Keratinocyte (primary cell): ENCODE results near the gene LRBA.

Experiments used
- CTCF ChIP-seq, 3 experiments: IDR thresholded peaks in 1 of 3; conservative IDR thresholded peaks in 1 of 3; optimal IDR thresholded peaks in 1 of 3; 2 replicates in 2 of 3; 3 replicates in 1 of 3; pipeline versions ENCODE3 to v1.5.1; 2011; ENCODE audit warnings: low read length in 3 of 3, mild to moderate bottlenecking in 3 of 3, moderate library complexity in 2 of 3, control low read depth in 1 of 3, inconsistent platforms in 1 of 3; ENCODE audit not compliant: insufficient read depth in 2 of 3; ENCODE audit errors: extremely low read depth in 1 of 3
- EZH2 ChIP-seq: IDR thresholded peaks from one replicate; pipeline ENCODE4 v1.6.1; 2012; ENCODE audit warnings: inconsistent platforms, mild to moderate bottlenecking, low read length, moderate library complexity

- no peak for TF ChIP-seq CTCF (optimal IDR thresholded peaks at IDR 0.05 in 1 of 3, IDR thresholded peaks at IDR 0.05 in 1 of 3, conservative IDR thresholded peaks at IDR 0.05 in 1 of 3; ENCODE audit: extremely low read depth in 1 of 3, insufficient read depth in 2 of 3, low read length in 3 of 3)
- no peak for TF ChIP-seq EZH2
Measured at GRCh38 chr4:150561143-150561737, 453.8 kb downstream of the LRBA start.
